ENCODE data around the gene ZNF84. TPM values are rescaled to one million over a fixed set of nuclear protein-coding genes. Genes with fewer than 3 reads are reported as not detected.

The ZNF84 gene
- total and polyA plus RNA-seq, 9 of the 15 experiments (the other 6 are each of a cell fraction or from before 2014, with no cell fraction given) = 8.8 to 24.3 (median 12.1) TPM

- TF ChIP-seq NFE2L1 (tag; IDR thresholded peaks at IDR 0.05; ENCODE audit: borderline replicate concordance, low read depth) (no peak), ZNF507 (tag; conservative IDR thresholded peaks at IDR 0.05) (no peak), ZNF431 (CRISPR knock-in tag; IDR thresholded peaks at IDR 0.05) (peak; percentile 82), ILF3 (IDR thresholded peaks at IDR 0.05; ENCODE audit: borderline replicate concordance) (peak; percentile 48; the same call in 1 of the 2 replicates), ZBTB34 (CRISPR knock-in tag; IDR thresholded peaks at IDR 0.05) (no peak), BDP1 (IDR thresholded peaks at IDR 0.05; ENCODE audit: insufficient read depth, insufficient read length) (no peak), SFPQ (IDR thresholded peaks at IDR 0.05; ENCODE audit: low read depth, low read length) (no peak), KHSRP (IDR thresholded peaks at IDR 0.05) (no peak), RFX1 (IDR thresholded peaks at IDR 0.05) (peak; percentile 97), TEAD4 (IDR thresholded peaks at IDR 0.05; ENCODE audit: low read length) (no peak), TEAD4 (CRISPR knock-in tag; IDR thresholded peaks at IDR 0.05; ENCODE audit: borderline replicate concordance) (peak; percentile 88; the same call in 1 of the 2 replicates), PREB (CRISPR knock-in tag; IDR thresholded peaks at IDR 0.05) (no peak), E2F1 (CRISPR knock-in tag; IDR thresholded peaks at IDR 0.05) (peak; percentile 29; the same call in 1 of the 2 replicates), MYC (IDR thresholded peaks at IDR 0.05; ENCODE audit: low read depth, low read length) (peak; percentile 91), MYC (CRISPR knock-in tag; IDR thresholded peaks at IDR 0.05; ENCODE audit: borderline replicate concordance, low read depth) (no peak), POLR2A (conservative IDR thresholded peaks at IDR 0.05) (peak; percentile 75), MTA3 (IDR thresholded peaks at IDR 0.05; ENCODE audit: borderline replicate concordance) (peak; percentile 71; the same call in 1 of the 2 replicates), ARID4B (CRISPR knock-in tag; IDR thresholded peaks at IDR 0.05) (peak; percentile 85)
Observed at GRCh38 chr12:133037207-133038005, at the start of gene ZNF84 (continued).

All from K562 (cell line).